IMR-90 (cell line): ENCODE measurements around the gene HAP1. TPM values are rescaled to one million over a fixed set of nuclear protein-coding genes. Genes with fewer than 3 reads are reported as not detected.
"Not testable (repeated sequence)": the region's sequence is repeated elsewhere in the genome, so short reads cannot be mapped to it uniquely, and the experiment has no call there.

Experiments
- ATAC-seq: fragments of 200-7000 bp; cut with Tn5 transposase; 2 replicates; pipeline ENCODE4 v1.9.1; 2020; ENCODE audit warnings: low read depth, mild to moderate bottlenecking, moderate library complexity
- BruUV-seq: library from RNA; stranded (reverse); fragments of 400-500 nt; replicated peaks from 2 replicates; lab custom pipeline; 2021; lab: Mats Ljungman, UMichigan
- CTCF ChIA-PET: fragments of 300-600 bp; formaldehyde crosslinking; extraction: SDS; loops from one replicate; lab custom pipeline; 2021; ENCODE audit warnings: antibody characterized with exemption; lab: Yijun Ruan, JAX
- POLR2A ChIA-PET: fragments of 300-600 bp; sonication (Branson Sonifier 250); formaldehyde crosslinking; loops from one replicate; lab custom pipeline; 2022; ENCODE audit warnings: antibody characterized with exemption; ENCODE audit not compliant: unreplicated experiment; lab: Charles Lee
- DNase-seq: peaks from one replicate; pipeline ENCODE4 v3.0.0; 2013
- H2AFZ ChIP-seq: replicated peaks from 2 replicates; pipeline ENCODE3; 2013; ENCODE audit warnings: low read length, mild to moderate bottlenecking; ENCODE audit not compliant: poor library complexity
- H2AK5ac ChIP-seq: 2 replicates; pipeline ENCODE4 v1.6.1; 2013; ENCODE audit warnings: low read depth, low read length, inconsistent platforms
- H2AK9ac ChIP-seq: replicated peaks from 2 replicates; pipeline ENCODE3; 2013; ENCODE audit warnings: mild to moderate bottlenecking, low read depth, low read length, moderate library complexity; ENCODE audit not compliant: poor library complexity
- H2BK120ac ChIP-seq: 2 replicates; pipeline ENCODE4 v1.6.1; 2013; ENCODE audit warnings: low read depth, low read length, inconsistent platforms
- H2BK15ac ChIP-seq: 3 replicates; pipeline ENCODE4 v1.6.1; 2013; ENCODE audit warnings: low read depth, low read length, inconsistent platforms
- H2BK20ac ChIP-seq: 2 replicates; pipeline ENCODE4 v1.6.1; 2013; ENCODE audit warnings: low read depth, mild to moderate bottlenecking, inconsistent platforms, low read length, moderate library complexity
- H2BK5ac ChIP-seq: 2 replicates; pipeline ENCODE4 v1.6.1; 2013; ENCODE audit warnings: mild to moderate bottlenecking, low read depth, low read length, inconsistent platforms; ENCODE audit not compliant: poor library complexity, severe bottlenecking
- H3K14ac ChIP-seq: replicated peaks from 2 replicates; pipeline ENCODE4 v1.6.1; 2013; ENCODE audit warnings: low read depth, low read length, inconsistent platforms
- H3K18ac ChIP-seq: 2 replicates; pipeline ENCODE4 v1.6.1; 2013; ENCODE audit warnings: low read depth, low read length, control low read depth
- H3K23ac ChIP-seq: 2 replicates; pipeline ENCODE4 v1.6.1; 2013; ENCODE audit warnings: low read depth, low read length, inconsistent platforms
- H3K27ac ChIP-seq: 2 replicates; pipeline ENCODE4 v1.5.1; 2013; ENCODE audit warnings: mild to moderate bottlenecking, control low read depth, low read length; ENCODE audit not compliant: insufficient read depth
- H3K27me3 ChIP-seq: 2 replicates; pipeline ENCODE4 v1.6.1; 2013; ENCODE audit warnings: low read length; ENCODE audit not compliant: control insufficient read depth, insufficient read depth
- H3K36me3 ChIP-seq: 2 replicates; pipeline ENCODE4 v1.6.1; 2013; ENCODE audit warnings: low read length, mixed read lengths; ENCODE audit not compliant: control insufficient read depth, insufficient read depth
- H3K4ac ChIP-seq: 2 replicates; pipeline ENCODE4 v1.6.1; 2013; ENCODE audit warnings: low read depth, low read length, inconsistent platforms
- H3K4me1 ChIP-seq: 2 replicates; pipeline ENCODE4 v1.6.1; 2013; ENCODE audit warnings: low read length, mixed read lengths; ENCODE audit not compliant: control insufficient read depth, insufficient read depth
- H3K4me2 ChIP-seq: 2 replicates; pipeline ENCODE4 v1.6.1; 2013; ENCODE audit warnings: low read depth, mild to moderate bottlenecking, control low read depth, low read length, moderate library complexity
- H3K4me3 ChIP-seq: 2 replicates; pipeline ENCODE4 v1.5.1; 2013; ENCODE audit warnings: low read depth, mild to moderate bottlenecking, control low read depth, low read length, moderate library complexity; ENCODE audit not compliant: insufficient read depth
- H3K56ac ChIP-seq: 2 replicates; pipeline ENCODE4 v1.6.1; 2013; ENCODE audit warnings: low read length, inconsistent platforms; ENCODE audit not compliant: insufficient read depth; ENCODE audit errors: extremely low read depth
- H3K79me1 ChIP-seq, 2 experiments: 2 replicates each; pipeline ENCODE4 v1.6.1; 2013; ENCODE audit warnings: low read length in 2 of 2, inconsistent platforms in 1 of 2, low read depth in 1 of 2
- H3K9ac ChIP-seq: 2 replicates; pipeline ENCODE4 v1.6.1; 2013; ENCODE audit warnings: low read depth, low read length, control low read depth
- H3K9me1 ChIP-seq: 2 replicates; pipeline ENCODE4 v1.6.1; 2013; ENCODE audit warnings: low read length, inconsistent platforms; ENCODE audit not compliant: insufficient read depth
- H3K9me3 ChIP-seq: 2 replicates; pipeline ENCODE4 v1.6.1; 2013; ENCODE audit warnings: low read length; ENCODE audit not compliant: control insufficient read depth, insufficient read depth
- H4K20me1 ChIP-seq: 2 replicates; pipeline ENCODE4 v1.6.1; 2013; ENCODE audit warnings: low read length, inconsistent platforms; ENCODE audit not compliant: insufficient read depth
- H4K5ac ChIP-seq: 2 replicates; pipeline ENCODE4 v1.6.1; 2013; ENCODE audit warnings: mild to moderate bottlenecking, low read depth, low read length, control low read depth
- H4K8ac ChIP-seq, 2 experiments: 2 replicates each; pipeline ENCODE4 v1.6.1; 2013; ENCODE audit warnings: low read depth in 2 of 2, low read length in 2 of 2, control low read depth in 1 of 2, inconsistent platforms in 1 of 2
- H4K91ac ChIP-seq: 2 replicates; pipeline ENCODE4 v1.6.1; 2013; ENCODE audit warnings: low read depth, low read length, inconsistent platforms; ENCODE audit not compliant: insufficient read depth
- WGBS, 2 experiments: methylation state at CpG; one replicate each; pipeline versions ENCODE4 v1.1.5 to v1.1.7; 2013; ENCODE audit warnings: missing lambda C conversion rate in 2 of 2; ENCODE audit not compliant: insufficient read length in 1 of 2; ENCODE audit errors: extremely low coverage in 2 of 2; 5-methylcytosine and 5-hydroxymethylcytosine counted together
- dilution Hi-C: fragments of 300-500 bp; cut with HindIII; formaldehyde crosslinking; loops from one replicate; pipeline ENCODE4 v1.14.3; 2018; ENCODE audit warnings: low sequenced_read_pairs; ENCODE audit not compliant: unreplicated experiment
- in situ Hi-C: fragments of 300-500 bp; cut with MboI; formaldehyde crosslinking; loops from 3 replicates; pipeline ENCODE4 v1.14.3; 2019; ENCODE audit warnings: low sequenced_read_pairs, inconsistent platforms, mixed read lengths
- intact Hi-C: fragments of 100-400 bp; cut with micrococcal nuclease; formaldehyde crosslinking; loops from 2 replicates; pipeline ENCODE4 v1.10.0; 2022
- microRNA-seq, 2 experiments: library from miRNA; stranded (forward) in 1 of 2; unstranded in 1 of 2; fragments of 10-50 nt in 1 of 2; fragments of <30 nt in 1 of 2; gene quantifications in 1 of 2; microRNA quantifications in 1 of 2; one replicate each; pipeline versions ENCODE3 to v1.1.0; 2013 to 2020; ENCODE audit not compliant: insufficient read depth in 1 of 2, insufficient read length in 1 of 2, unreplicated experiment in 1 of 2
- polyA plus RNA-seq, 3 experiments: library from polyadenylated mRNA; depleted of rRNA; stranded (reverse); fragments of >200 nt; gene quantifications; 2 replicates each; pipeline ENCODE4 v1.2.3, GENCODE V29; 2012; ENCODE audit warnings: low replicate concordance in 1 of 3
- small RNA-seq, 5 experiments: library from RNA; depleted of rRNA; stranded (forward); fragments of <200 nt; gene quantifications; one replicate each; pipeline ENCODE3, GENCODE V24; 2012
- total RNA-seq: library from RNA; depleted of rRNA; stranded (reverse); fragments of >200 nt; gene quantifications from 2 replicates; pipeline ENCODE4 v1.2.3, GENCODE V29; 2012; rRNA removed

The HAP1 gene
- total and polyA plus RNA-seq, 2 of the 4 experiments (the other 2 are of a cell fraction) = under 0.01 to 0.09 TPM

GRCh38 chr17:41675157-41676057 lies 59.0 kb downstream of the HAP1 start:
- ATAC-seq, POLR2A ChIA-PET, H3K4me1 ChIP-seq, H3K27ac ChIP-seq, H4K5ac ChIP-seq, H3K9me3 ChIP-seq, H3K27me3 ChIP-seq, dilution Hi-C loops, H3K56ac ChIP-seq, H2AK5ac ChIP-seq, H2AFZ ChIP-seq, H2BK15ac ChIP-seq, BruUV-seq, H4K91ac ChIP-seq, H3K9ac ChIP-seq, H2AK9ac ChIP-seq, in situ Hi-C loops, H3K36me3 ChIP-seq, H3K79me1 ChIP-seq, H3K14ac ChIP-seq, H2BK5ac ChIP-seq, H3K4ac ChIP-seq, H4K8ac ChIP-seq, H4K20me1 ChIP-seq, DNase-seq, H2BK20ac ChIP-seq, H3K18ac ChIP-seq, H2BK120ac ChIP-seq, H3K4me3 ChIP-seq, H3K23ac ChIP-seq, intact Hi-C loops, H3K9me1 ChIP-seq, H3K4me2 ChIP-seq: not testable (repeated sequence)
- CTCF ChIA-PET = interaction anchor here (1.4 kb wide), 1 partner anchor 9 kb away, joined by 3 read pairs; no protein-coding TSS in a partner anchor
- no CpG with 5 or more reads among the region's 7 CpGs for WGBS, 2 experiments

Small RNA genes lying within 50 kb of the gene (microRNA-seq; reads per million reads assigned to microRNA genes)
- gene RN7SL399P (ENCODE audit: insufficient read depth, insufficient read length) (not detected), gene RNA5SP442 (ENCODE audit: insufficient read depth, insufficient read length) (not detected)

Small RNA genes lying within 50 kb of the gene (small RNA-seq; reads per million reads assigned to genes)
- gene RN7SL399P (0 reads per million in 5 experiments), gene RNA5SP442 (0 to 0.08 (median 0) reads per million in 5 experiments)

Other genes starting within 250 kb of the HAP1 start
- not detected in 2 replicates for gene KRT36, start 244.7 kb downstream of the HAP1 start, total RNA-seq
- not detected in 2 replicates for gene KRT36, start 244.7 kb downstream of the HAP1 start, polyA plus RNA-seq (2012; rRNA removed)
- 0.18 and 0.28 TPM in 2 replicates for gene KRT13, start 229.0 kb downstream of the HAP1 start, total RNA-seq
- gene KRT13, start 229.0 kb downstream of the HAP1 start, polyA plus RNA-seq (2012; rRNA removed) = 0.56 and 0.60 TPM in 2 replicates
- 2.9 and 3.6 TPM in 2 replicates for gene KRT15, start 215.8 kb downstream of the HAP1 start, total RNA-seq
- gene KRT15, start 215.8 kb downstream of the HAP1 start, polyA plus RNA-seq (2012; rRNA removed) = 5.3 and 7.6 TPM in 2 replicates
- 14.7 and 18.1 TPM in 2 replicates for gene KRT19, start 206.3 kb downstream of the HAP1 start, total RNA-seq
- gene KRT19, start 206.3 kb downstream of the HAP1 start, polyA plus RNA-seq (2012; rRNA removed) = 12.0 and 12.5 TPM in 2 replicates
- gene KRT9, start 162.6 kb downstream of the HAP1 start, total RNA-seq = not detected in 2 replicates
- not detected in 2 replicates for gene KRT9, start 162.6 kb downstream of the HAP1 start, polyA plus RNA-seq (2012; rRNA removed)
- gene KRT14, start 147.7 kb downstream of the HAP1 start, total RNA-seq = not detected in 2 replicates
- gene KRT14, start 147.7 kb downstream of the HAP1 start, polyA plus RNA-seq (2012; rRNA removed) = not detected in 2 replicates
- gene KRT16, start 121.9 kb downstream of the HAP1 start, total RNA-seq = not detected in 2 replicates
- gene KRT16, start 121.9 kb downstream of the HAP1 start, polyA plus RNA-seq (2012; rRNA removed) = not detected in 2 replicates
- gene KRT17, start 110.1 kb downstream of the HAP1 start, total RNA-seq = 2.5 TPM in 2 replicates
- gene KRT17, start 110.1 kb downstream of the HAP1 start, polyA plus RNA-seq (2012; rRNA removed) = 4.6 and 5.3 TPM in 2 replicates
- gene EIF1, start 45.8 kb downstream of the HAP1 start, total RNA-seq = 89.4 and 102 TPM in 2 replicates
- 381 and 388 TPM in 2 replicates for gene EIF1, start 45.8 kb downstream of the HAP1 start, polyA plus RNA-seq (2012; rRNA removed)
- gene GAST, start 22.3 kb downstream of the HAP1 start, total RNA-seq = not detected in 2 replicates
- gene GAST, start 22.3 kb downstream of the HAP1 start, polyA plus RNA-seq (2012; rRNA removed) = not detected in 2 replicates
- 12.9 and 14.7 TPM in 2 replicates for gene JUP, start 52.1 kb upstream of the HAP1 start, total RNA-seq
- gene JUP, start 52.1 kb upstream of the HAP1 start, polyA plus RNA-seq (2012; rRNA removed) = 27.3 and 28.4 TPM in 2 replicates
- gene P3H4, start 77.3 kb upstream of the HAP1 start, total RNA-seq = 21.5 and 22.2 TPM in 2 replicates
- 66.7 and 76.9 TPM in 2 replicates for gene P3H4, start 77.3 kb upstream of the HAP1 start, polyA plus RNA-seq (2012; rRNA removed)
- 156 and 170 TPM in 2 replicates for gene FKBP10, start 78.4 kb upstream of the HAP1 start, total RNA-seq
- 984 and 1,083 TPM in 2 replicates for gene FKBP10, start 78.4 kb upstream of the HAP1 start, polyA plus RNA-seq (2012; rRNA removed)
- gene NT5C3B, start 101.6 kb upstream of the HAP1 start, total RNA-seq = 83.0 and 92.7 TPM in 2 replicates
- 58.0 and 59.9 TPM in 2 replicates for gene NT5C3B, start 101.6 kb upstream of the HAP1 start, polyA plus RNA-seq (2012; rRNA removed)
- under 0.01 and 0.18 TPM in 2 replicates for gene KLHL10, start 103.2 kb upstream of the HAP1 start, total RNA-seq
- 0.07 TPM in 1 of 2 replicates, not detected in the other for gene KLHL10, start 103.2 kb upstream of the HAP1 start, polyA plus RNA-seq (2012; rRNA removed)
- gene KLHL11, start 130.8 kb upstream of the HAP1 start, total RNA-seq = 38.5 and 43.6 TPM in 2 replicates
- gene KLHL11, start 130.8 kb upstream of the HAP1 start, polyA plus RNA-seq (2012; rRNA removed) = 3.5 and 4.1 TPM in 2 replicates
- 228 and 230 TPM in 2 replicates for gene ACLY, start 184.3 kb upstream of the HAP1 start, total RNA-seq
- gene ACLY, start 184.3 kb upstream of the HAP1 start, polyA plus RNA-seq (2012; rRNA removed) = 167 and 170 TPM in 2 replicates
- gene ODAD4, start 196.0 kb upstream of the HAP1 start, total RNA-seq = 0.54 and 0.56 TPM in 2 replicates
- 0.37 and 0.38 TPM in 2 replicates for gene ODAD4, start 196.0 kb upstream of the HAP1 start, polyA plus RNA-seq (2012; rRNA removed)
- 45.5 and 50.3 TPM in 2 replicates for gene CNP, start 232.2 kb upstream of the HAP1 start, total RNA-seq
- 46.4 and 56.5 TPM in 2 replicates for gene CNP, start 232.2 kb upstream of the HAP1 start, polyA plus RNA-seq (2012; rRNA removed)